ENCODE results near the gene TNK2. TPM values are rescaled to one million over a fixed set of nuclear protein-coding genes. Genes with fewer than 3 reads are reported as not detected.
"Not testable (repeated sequence)": the region's sequence is repeated elsewhere in the genome, so short reads cannot be mapped to it uniquely, and the experiment has no call there.

Gene TNK2
- polyA plus RNA-seq, 1 donor (not counting 4 experiments of a cell fraction or from before 2014, with no cell fraction given) = 15.8 TPM

- Histone ChIP-seq H3K9ac (ENCODE audit: control insufficient read depth, extremely low read depth, insufficient read depth, low read length) (no peak overlapping the region), H3K27ac (ENCODE audit: control insufficient read depth, insufficient read depth, low read length) (no peak overlapping the region), H2AFZ (ENCODE audit: control insufficient read depth, low read length) (no peak overlapping the region), H3K4me3 (ENCODE audit: control insufficient read depth in 2 of 3, extremely low read depth in 1 of 3, insufficient read depth in 2 of 3, low read depth in 1 of 3, low read length in 3 of 3) (no peak overlapping the region), H3K4me2 (ENCODE audit: control insufficient read depth, extremely low read depth, insufficient read depth, low read depth, low read length) (no peak overlapping the region), H3K9me3 (ENCODE audit: control insufficient read depth, low read depth, low read length) (no peaks in the 10 kb centered on the region), H3K9me1 (ENCODE audit: control insufficient read depth, extremely low read depth, insufficient read depth, low read length) (peaks cover 3% of the 10 kb centered on the region), H3K36me3 (ENCODE audit: control insufficient read depth in 2 of 2, extremely low read depth in 1 of 2, insufficient read depth in 2 of 2, low read length in 2 of 2) (peaks cover 0 to 3% of the 10 kb centered on the region in 2 experiments), H3K79me2 (ENCODE audit: control insufficient read depth, insufficient read depth, low read length) (peaks cover 85% of the 10 kb centered on the region), H4K20me1 (ENCODE audit: control insufficient read depth, extremely low read depth, insufficient read depth, low read length) (peaks cover 11% of the 10 kb centered on the region), H3K27me3 (ENCODE audit: control insufficient read depth, extremely low read depth, insufficient read depth, low read length) (no peaks in the 10 kb centered on the region), H3K4me1 (ENCODE audit: control insufficient read depth, extremely low read depth, insufficient read depth, low read length) (peaks cover 37% of the 10 kb centered on the region)
- dilution Hi-C loops (cut with MboI; ENCODE audit: extremely low pct_ligation_motif_present, low sequenced_read_pairs) = no loop called here
- FAIRE-seq = no peak
- DNase-seq (ENCODE audit: low read depth, low spot score) = no peak
- TF ChIP-seq, protein P1, sequence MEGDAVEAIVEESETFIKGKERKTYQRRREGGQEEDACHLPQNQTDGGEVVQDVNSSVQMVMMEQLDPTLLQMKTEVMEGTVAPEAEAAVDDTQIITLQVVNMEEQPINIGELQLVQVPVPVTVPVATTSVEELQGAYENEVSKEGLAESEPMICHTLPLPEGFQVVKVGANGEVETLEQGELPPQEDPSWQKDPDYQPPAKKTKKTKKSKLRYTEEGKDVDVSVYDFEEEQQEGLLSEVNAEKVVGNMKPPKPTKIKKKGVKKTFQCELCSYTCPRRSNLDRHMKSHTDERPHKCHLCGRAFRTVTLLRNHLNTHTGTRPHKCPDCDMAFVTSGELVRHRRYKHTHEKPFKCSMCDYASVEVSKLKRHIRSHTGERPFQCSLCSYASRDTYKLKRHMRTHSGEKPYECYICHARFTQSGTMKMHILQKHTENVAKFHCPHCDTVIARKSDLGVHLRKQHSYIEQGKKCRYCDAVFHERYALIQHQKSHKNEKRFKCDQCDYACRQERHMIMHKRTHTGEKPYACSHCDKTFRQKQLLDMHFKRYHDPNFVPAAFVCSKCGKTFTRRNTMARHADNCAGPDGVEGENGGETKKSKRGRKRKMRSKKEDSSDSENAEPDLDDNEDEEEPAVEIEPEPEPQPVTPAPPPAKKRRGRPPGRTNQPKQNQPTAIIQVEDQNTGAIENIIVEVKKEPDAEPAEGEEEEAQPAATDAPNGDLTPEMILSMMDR (optimal IDR thresholded peaks at IDR 0.05 in 1 of 3, IDR thresholded peaks at IDR 0.05 in 1 of 3, conservative IDR thresholded peaks at IDR 0.05 in 1 of 3; ENCODE audit: extremely low read depth in 1 of 3, insufficient read depth in 2 of 3, low read length in 3 of 3) = no peak
- no peak for TF ChIP-seq EZH2 (IDR thresholded peaks at IDR 0.05; ENCODE audit: low read length)
Measured at GRCh38 chr3:195903950-195904290, 4.4 kb downstream of the TNK2 start.

DNA sequence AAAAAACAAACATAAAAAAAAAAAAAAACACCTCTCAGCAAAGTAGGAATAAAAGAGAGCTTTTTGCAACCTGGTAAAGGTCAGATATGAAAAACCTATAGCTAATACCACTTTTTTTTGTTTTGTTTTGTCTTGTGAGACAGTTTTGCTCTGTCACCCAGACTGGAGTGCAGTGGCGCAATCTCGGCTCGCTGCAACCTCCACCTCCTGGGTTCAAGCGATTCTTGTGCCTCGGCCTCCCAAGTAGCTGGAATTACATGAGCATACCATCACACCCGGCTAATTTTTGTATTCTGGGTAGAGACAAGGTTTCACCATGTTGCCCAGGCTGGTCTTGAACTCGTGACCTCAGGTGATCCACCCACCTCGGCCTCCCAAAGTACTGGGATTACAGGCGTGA lies 5.7 kb downstream of the TNK2 start:
- H3K4me2 ChIP-seq (ENCODE audit: control insufficient read depth, extremely low read depth, insufficient read depth, low read depth, low read length); FAIRE-seq; H3K27me3 ChIP-seq (ENCODE audit: control insufficient read depth, extremely low read depth, insufficient read depth, low read length); H3K9me3 ChIP-seq (ENCODE audit: control insufficient read depth, low read depth, low read length); H3K9ac ChIP-seq (ENCODE audit: control insufficient read depth, extremely low read depth, insufficient read depth, low read length); H3K9me1 ChIP-seq (ENCODE audit: control insufficient read depth, extremely low read depth, insufficient read depth, low read length); H4K20me1 ChIP-seq (ENCODE audit: control insufficient read depth, extremely low read depth, insufficient read depth, low read length); H3K36me3 ChIP-seq (ENCODE audit: control insufficient read depth in 2 of 2, extremely low read depth in 1 of 2, insufficient read depth in 2 of 2, low read length in 2 of 2); H3K27ac ChIP-seq (ENCODE audit: control insufficient read depth, insufficient read depth, low read length); H2AFZ ChIP-seq (ENCODE audit: control insufficient read depth, low read length); dilution Hi-C loops (cut with MboI; ENCODE audit: extremely low pct_ligation_motif_present, low sequenced_read_pairs); H3K4me3 ChIP-seq (ENCODE audit: control insufficient read depth in 2 of 3, extremely low read depth in 1 of 3, insufficient read depth in 2 of 3, low read depth in 1 of 3, low read length in 3 of 3); DNase-seq (ENCODE audit: low read depth, low spot score): not testable (repeated sequence)
- H3K4me1 ChIP-seq (ENCODE audit: control insufficient read depth, extremely low read depth, insufficient read depth, low read length) = peaks cover 39% of the 10 kb centered on the region
- H3K79me2 ChIP-seq (ENCODE audit: control insufficient read depth, insufficient read depth, low read length) = peaks cover 81% of the 10 kb centered on the region

DNA sequence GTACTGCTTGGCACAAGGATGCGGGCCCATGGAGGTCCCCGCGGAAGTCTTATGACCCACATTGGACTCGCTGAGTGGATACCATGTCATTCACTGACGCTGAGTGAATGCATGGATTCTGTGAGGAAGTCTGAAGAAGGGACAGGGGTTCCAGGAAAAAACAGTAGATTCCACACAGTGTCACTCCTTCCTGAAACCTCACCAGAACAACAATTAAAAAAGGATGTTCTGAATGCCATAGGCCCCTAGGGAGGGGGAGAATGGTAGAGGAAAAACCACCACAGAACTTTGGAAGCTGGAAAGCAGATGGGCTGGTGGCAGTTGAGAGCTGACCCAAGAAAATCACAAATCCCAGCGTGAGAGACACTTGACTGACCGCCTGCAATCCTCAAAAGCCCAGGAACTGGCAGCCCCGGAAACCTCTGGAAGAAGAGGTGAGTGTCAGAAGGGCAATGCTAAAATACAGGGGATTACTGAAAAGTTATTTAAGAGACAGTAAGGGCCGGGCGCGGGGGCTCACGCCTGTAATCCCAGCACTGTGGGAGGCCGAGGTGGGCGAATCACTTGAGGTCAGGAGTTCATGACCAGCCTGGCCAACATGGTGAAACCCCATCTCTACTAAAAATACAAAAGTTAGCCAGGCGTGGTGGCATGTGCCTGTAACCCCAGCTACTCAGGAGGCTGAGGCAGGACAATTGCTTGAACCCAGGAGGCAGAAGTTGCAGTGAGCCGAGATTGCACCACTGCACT lies 6.3 kb downstream of the TNK2 start:
- DNase-seq (ENCODE audit: low read depth, low spot score); H3K4me2 ChIP-seq (ENCODE audit: control insufficient read depth, extremely low read depth, insufficient read depth, low read depth, low read length); dilution Hi-C loops (cut with MboI; ENCODE audit: extremely low pct_ligation_motif_present, low sequenced_read_pairs); H2AFZ ChIP-seq (ENCODE audit: control insufficient read depth, low read length); H3K9me1 ChIP-seq (ENCODE audit: control insufficient read depth, extremely low read depth, insufficient read depth, low read length); H4K20me1 ChIP-seq (ENCODE audit: control insufficient read depth, extremely low read depth, insufficient read depth, low read length); H3K27me3 ChIP-seq (ENCODE audit: control insufficient read depth, extremely low read depth, insufficient read depth, low read length); H3K9ac ChIP-seq (ENCODE audit: control insufficient read depth, extremely low read depth, insufficient read depth, low read length); H3K27ac ChIP-seq (ENCODE audit: control insufficient read depth, insufficient read depth, low read length); FAIRE-seq; H3K36me3 ChIP-seq (ENCODE audit: control insufficient read depth in 2 of 2, extremely low read depth in 1 of 2, insufficient read depth in 2 of 2, low read length in 2 of 2); H3K4me3 ChIP-seq (ENCODE audit: control insufficient read depth in 2 of 3, extremely low read depth in 1 of 3, insufficient read depth in 2 of 3, low read depth in 1 of 3, low read length in 3 of 3); H3K9me3 ChIP-seq (ENCODE audit: control insufficient read depth, low read depth, low read length): not testable (repeated sequence)
- Histone ChIP-seq H3K4me1 (ENCODE audit: control insufficient read depth, extremely low read depth, insufficient read depth, low read length) (peaks cover 38% of the 10 kb centered on the region), H3K79me2 (ENCODE audit: control insufficient read depth, insufficient read depth, low read length) (peaks cover 74% of the 10 kb centered on the region)

Measured in keratinocyte (primary cell).